ENCODE results near the gene CDC73.

DNA sequence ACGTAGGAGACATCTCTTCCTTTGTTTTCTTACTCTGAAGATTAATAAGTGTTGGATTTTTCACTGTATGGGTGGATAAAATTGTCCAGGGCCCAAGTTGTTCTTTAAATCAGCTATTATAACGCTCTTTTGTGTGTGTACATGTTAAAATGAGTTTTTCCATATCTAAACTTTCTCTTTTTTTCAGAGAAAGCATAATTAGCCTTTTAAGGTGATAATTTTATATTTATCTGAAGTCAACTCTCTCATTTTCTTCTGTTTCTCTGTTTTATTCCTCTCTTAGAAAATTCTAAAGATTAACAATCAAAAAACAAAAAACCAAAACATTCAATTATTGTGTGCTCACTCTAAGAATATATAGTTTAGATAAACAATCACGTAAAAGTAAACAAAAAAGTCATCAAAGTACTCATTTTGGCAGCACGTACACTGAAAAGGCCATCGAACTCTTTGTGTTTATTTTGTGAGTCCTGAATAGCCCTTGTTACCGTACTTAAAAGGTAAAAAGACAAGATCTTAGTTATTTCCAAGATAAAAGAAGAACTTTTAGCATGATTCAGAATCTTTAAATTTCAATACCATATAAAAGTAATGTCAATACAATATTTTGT is 7.2 kb upstream of the CDC73 start:
- TF ChIP-seq POLR2A (IDR thresholded peaks at IDR 0.05): no peak
- TF ChIP-seq, protein P1, sequence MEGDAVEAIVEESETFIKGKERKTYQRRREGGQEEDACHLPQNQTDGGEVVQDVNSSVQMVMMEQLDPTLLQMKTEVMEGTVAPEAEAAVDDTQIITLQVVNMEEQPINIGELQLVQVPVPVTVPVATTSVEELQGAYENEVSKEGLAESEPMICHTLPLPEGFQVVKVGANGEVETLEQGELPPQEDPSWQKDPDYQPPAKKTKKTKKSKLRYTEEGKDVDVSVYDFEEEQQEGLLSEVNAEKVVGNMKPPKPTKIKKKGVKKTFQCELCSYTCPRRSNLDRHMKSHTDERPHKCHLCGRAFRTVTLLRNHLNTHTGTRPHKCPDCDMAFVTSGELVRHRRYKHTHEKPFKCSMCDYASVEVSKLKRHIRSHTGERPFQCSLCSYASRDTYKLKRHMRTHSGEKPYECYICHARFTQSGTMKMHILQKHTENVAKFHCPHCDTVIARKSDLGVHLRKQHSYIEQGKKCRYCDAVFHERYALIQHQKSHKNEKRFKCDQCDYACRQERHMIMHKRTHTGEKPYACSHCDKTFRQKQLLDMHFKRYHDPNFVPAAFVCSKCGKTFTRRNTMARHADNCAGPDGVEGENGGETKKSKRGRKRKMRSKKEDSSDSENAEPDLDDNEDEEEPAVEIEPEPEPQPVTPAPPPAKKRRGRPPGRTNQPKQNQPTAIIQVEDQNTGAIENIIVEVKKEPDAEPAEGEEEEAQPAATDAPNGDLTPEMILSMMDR (IDR thresholded peaks at IDR 0.05 in 8 of 11, conservative IDR thresholded peaks at IDR 0.05 in 3 of 11): no peak

All from spleen (tissue), 7 donors.